SK-N-MC (cell line): ENCODE results near the gene PNLIPRP3.

ENCODE experiments used
- EZH2 ChIP-seq: fragments of 200-600 bp; sonication (generic); IDR thresholded peaks from one replicate; pipeline ENCODE4 v1.6.1; 2017; ENCODE audit warnings: antibody characterized with exemption
- POLR2AphosphoS5 ChIP-seq: IDR thresholded peaks from 2 replicates; pipeline ENCODE4 v1.6.1; 2012; ENCODE audit warnings: mild to moderate bottlenecking, low read depth, low read length, borderline replicate concordance

- TF ChIP-seq POLR2AphosphoS5 (no peak), EZH2 (no peak)
These were observed 42.3 kb upstream of the PNLIPRP3 start for GRCh38 chr10:116385311-116385710.
